Fibroblast of skin of left biceps (primary cell): ENCODE results near the gene PRSS27.
"Not testable (repeated sequence)": the region's sequence is repeated elsewhere in the genome, so short reads cannot be mapped to it uniquely, and the experiment has no call there.

Experiments used
- DNase-seq, 2 experiments: peaks; one replicate each; pipeline ENCODE4 v3.0.0-alpha.2; 2013; ENCODE audit warnings: low read depth in 2 of 2

PRSS27 gene

DNA sequence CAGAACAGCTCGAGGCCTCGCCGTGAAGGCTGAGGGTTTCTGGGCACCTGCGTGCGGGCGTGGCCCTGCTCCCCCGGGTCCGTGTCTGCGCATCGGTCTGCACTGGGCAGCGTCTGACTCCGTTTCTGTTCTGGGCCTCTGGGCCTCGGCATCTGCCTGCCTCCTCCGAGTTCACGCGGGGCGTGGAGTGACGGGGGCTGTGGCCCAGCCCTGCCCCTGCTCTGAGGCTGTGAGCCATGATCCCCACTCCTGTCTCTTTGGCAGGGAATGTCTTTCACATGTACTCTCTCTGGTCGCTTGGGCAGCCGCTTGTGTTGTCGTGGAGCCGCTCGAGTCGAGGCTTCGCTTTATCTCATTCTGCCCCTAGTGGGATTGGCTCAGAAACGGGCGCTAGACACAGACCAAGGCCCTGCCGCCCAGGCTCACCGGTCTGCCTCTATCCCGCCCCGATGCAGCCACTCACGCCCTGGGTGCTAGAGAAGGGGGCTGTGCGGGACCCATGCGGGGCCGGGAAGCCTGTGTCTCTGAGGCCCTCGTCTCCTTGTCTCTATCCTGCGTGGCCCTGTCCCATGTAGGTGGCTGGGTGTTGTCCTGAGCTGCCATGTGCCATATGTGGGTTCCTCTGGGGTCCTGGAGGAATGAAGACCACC, 23.3 kb downstream of the PRSS27 start:
- DNase-seq = not testable (repeated sequence)

DNA sequence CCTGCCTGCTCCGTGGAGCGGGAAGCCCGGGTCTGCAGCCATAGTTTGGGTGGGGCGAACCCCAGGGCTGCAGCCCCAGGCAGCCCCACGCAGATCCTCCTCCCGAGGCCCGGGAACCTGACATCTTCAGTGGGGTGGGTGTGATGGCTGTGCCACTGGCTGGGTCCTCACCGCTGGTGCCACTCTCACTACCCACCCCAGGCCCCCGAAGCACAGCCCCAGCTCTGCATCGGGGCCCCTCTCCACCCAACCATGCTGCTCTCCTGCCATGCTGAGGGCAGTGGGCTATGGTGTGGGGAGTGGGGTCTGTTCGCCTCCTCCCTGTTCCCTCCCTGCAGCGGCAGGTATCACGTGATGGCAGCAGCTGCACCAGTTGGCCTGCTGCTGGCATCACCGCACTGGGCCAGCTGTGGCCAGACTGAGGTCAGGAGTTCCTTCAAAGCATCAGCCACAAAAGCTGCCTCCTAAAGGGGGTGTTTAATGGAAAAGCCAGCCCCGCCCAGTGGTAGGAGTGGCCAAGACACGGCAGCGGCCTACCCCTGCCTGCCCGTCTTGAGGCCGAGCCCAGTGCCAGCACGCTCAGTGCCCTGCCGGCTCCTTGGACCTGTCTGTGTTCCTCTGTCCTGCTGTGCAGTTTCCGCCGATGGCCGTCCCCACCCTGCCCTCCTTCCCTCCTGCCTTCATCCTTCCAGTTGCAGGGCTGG, 26.9 kb downstream of the PRSS27 start:
- no peak for DNase-seq

DNA sequence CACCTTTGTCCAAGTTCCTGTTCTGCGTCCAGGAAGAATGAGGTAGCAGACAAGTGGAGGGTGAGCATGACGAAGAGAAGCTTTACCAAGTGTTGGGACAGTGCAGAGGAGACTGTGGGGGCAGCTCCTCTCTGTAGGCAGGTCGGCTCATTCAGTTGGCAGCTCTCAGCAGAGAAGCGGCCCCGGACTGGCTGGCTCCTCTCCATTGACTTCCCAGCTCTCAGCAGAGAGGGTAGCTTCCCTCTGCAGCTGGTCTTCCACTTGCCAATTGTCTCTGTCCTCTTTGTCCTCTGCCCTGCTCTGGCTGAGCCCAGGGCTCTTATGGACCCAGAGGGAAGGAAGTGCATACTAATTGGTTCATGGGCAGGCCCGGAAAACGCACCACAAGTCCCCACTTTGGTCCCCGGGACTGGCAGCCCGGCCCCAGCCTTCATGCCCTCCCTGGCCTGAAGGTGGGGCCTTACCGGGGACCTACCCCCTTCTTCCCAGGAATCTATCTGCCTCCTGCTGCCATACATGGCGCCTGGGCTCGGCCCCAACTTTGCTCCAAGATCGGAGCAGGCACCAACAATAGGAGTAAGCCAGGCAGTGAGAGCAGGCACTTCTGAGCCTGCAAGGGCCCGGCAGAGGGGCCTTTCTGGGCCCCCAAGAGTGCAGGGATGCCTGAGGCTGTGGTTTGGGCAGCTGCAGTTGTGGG, 27.6 kb downstream of the PRSS27 start:
- no peak for DNase-seq

DNA sequence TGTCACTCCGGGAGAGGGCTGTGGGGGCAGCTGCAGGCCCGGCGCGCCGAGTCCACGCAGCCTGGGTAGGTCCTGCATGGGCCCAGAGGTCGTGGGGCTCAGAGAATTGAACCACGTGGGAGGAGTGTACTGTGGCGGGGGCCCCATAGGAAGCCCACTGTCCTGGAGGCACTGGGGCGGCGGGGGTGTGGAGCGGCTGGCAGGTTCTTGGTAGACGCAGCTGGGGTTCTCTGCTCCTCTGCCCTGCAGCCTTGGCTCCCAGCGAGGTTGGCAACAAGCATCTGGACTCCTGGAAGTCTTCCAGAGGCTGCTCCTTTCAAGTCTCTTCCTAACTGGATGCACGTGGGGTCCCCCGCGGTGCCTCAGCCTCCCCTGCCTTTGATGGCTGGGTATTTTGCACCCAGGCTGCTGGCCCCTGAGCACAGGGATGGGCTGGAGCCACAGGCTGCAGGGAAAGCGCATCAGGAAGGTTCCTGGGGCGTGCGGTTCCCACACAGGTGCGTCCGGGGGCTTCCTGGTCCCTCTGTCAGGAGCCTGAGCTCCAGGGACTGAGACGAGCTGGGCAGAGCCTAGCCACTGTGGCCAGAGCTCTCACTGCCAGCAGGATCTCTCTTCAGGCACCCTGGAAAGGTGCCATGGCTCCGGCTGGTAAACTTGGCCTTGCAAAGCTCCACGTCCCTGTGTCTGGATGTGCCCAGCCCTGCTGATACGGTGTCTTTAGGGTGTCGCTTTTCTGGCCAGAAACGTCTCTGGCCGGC, 28.4 kb downstream of the PRSS27 start:
- no peak for DNase-seq

DNA sequence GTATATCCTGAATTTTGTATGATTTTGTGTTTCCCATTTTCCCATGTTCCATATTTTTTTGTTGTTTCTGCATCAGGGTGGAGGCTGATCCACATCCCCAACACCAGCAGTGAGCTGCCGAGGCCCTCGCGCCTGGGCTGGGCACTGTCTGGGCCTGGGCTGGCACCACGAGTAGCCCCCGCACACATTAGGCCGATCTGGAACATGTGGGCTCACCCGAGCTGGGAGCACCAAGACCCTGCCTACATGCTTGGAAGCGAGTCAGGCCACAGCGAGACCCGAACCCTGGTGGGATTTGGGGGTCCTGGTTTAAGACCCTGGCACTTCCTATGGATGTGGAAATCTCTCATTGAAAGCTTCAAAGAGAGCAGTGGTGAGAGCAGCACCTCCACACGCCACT, 29.2 kb downstream of the PRSS27 start:
- DNase-seq = no peak

DNA sequence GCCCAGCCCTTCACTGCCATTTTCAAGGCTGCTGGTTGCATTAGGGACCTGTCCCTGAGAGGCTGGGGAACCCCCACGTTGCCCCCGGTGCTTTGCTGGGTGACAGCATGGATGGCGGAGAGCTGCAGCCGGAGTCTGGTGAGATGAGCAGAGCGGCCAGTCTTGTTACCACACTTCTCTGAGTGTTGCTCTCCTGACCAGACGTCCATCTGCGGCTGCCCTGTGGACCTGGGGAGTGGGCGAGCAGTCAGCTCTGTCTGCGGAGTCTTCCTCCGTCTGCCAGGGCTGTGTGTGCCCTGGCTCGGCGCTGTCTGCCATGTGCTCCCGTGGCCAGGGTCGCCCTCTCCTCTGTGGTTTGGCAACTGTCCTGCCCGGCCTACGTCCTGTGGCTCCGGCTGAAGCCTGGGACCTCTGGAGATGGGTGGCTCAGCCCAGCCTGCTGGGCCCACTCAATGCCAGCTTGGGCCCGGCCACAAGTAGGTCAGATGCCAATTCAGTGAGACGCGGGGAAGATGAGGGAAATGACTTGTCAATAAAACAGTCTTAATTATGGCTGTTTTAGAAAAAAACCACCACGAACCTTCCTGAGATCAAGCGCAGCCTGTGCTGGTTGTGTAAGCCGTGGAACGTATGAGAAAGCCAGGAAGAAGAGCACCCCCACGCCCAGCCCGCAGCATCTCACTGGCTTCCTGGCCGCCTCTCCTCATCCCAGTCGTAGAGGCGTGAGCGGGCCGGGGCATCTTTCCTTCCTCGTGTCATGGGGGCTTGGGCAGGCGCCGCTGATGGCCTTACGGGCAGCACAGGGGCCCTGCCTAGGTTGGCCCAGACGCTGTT, 29.8 kb downstream of the PRSS27 start:
- DNase-seq = no peak

DNA sequence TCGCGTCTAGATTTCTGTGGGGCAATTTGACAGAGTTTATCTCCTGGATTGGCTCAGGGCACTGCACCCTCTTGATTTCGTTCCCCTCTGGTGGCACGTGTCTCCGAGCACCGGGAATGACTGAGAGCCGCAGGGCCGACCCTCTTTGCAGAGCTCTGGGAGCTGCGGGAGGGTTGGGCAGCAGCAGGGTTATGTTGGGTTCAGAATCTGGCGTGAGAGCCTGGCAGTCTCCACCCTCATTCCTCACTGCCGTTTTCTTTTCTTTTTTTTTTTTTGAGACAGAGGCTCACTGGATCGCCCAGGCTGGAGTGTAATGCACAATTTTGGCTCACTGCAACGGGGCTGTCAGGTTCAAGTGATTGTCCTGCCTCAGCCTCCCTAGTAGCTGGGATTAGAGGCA, 30.6 kb downstream of the PRSS27 start:
- not testable (repeated sequence) for DNase-seq

DNA sequence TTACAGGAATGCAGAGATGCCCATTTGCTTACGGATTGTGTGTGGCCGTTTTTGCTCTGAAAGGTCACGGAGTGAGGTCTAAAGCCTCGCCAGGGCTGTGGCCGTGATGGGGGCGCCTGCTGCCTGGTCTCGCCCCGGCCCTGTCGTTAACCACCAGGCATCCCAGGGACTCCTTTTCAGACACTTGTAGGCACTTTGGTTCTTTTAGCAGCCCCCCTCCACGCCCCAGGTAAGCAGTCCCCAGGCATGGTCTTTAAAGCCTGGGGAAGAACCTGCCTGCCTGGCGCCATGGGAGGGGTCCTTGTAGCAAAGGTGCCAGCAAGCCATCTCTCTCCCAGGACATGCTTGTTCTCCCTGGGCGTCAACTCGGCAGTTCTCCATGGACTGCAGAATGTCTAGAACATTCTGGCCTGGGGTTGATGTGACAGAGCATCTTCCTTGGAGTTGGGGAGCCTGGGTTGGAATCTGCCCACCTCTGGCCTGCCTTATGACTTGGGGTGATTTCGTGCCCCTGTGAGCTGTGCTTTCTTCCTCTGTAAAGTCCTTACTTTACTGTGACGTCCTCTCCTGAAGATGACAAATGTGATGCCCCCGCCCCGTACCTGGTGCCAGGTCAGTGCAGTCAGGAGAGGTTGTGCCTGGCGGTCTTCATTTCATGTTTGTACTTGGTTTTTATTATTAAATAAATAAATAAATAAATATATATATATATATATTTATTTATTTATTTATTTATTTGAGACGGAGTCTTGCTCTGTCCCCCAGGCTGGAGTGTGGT, 32.3 kb downstream of the PRSS27 start:
- DNase-seq = no peak

DNA sequence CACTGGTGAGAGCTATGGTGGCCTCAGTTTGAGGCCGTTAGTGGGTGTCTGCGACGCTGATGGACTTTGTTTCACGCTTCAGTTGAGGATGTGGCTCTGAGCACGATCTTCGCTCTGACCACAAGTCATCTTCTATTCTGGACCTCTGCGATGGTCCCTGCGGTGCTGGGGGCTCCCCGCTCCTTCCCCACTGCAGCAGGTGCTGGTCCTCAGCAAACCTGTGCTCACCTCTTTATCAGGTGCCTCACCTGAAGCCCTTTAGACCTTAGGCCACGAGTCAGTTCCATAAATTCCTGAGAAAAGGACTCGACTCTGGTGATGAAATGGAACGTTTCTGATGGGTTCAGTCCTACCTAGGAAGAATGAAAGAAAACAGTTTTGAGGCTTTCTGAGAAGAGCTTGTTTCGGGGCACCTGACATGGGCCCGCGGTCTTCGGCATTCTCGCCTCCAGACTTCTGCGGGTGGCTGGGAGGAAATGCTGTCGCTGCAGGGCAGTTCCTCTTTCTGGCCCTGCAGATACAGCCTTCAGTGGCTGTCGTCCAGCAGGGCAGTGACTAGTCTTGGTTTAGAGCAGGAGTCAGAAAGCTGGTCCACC, 33.0 kb downstream of the PRSS27 start:
- no peak for DNase-seq

DNA sequence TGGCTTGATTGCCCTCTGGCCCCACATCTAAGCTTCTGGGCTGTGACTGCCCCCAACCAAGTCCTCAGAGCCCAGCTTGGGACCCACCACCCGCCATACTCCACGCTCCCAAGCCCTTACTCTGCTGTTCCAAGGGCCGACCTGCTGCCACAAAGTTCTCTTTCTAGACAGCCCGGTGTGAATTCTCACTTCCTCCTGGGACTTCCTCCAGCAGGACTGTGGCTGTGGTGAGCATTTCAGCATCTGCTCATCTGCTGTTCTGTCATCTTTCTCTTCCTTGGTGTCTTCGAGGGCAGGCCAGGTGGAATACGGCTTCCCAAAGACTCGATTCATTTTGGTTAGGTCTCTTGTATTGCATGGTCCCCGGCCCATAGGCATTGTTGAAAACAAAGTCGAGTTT, 33.9 kb downstream of the PRSS27 start:
- not testable (repeated sequence) for DNase-seq

DNA sequence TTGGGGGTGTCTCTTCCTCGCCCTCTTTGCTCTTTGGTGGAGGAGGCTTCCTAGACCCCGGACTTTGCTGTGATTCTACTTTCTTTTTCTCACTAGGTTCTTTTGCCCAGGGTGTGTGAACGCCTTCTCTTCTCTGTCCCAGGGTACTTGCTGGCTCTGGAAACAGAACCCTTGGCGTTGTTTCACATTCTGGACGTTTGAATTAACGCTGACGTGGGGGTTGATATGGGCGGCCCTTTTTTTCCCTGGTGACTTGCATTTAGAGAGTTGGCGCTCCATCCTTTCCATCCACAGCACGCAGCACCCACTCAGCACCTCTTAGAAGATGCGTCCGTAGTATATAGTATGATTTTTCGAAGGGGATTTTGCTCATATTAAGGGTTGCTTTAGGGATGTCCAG, 37.0 kb downstream of the PRSS27 start:
- not testable (repeated sequence) for DNase-seq

DNA sequence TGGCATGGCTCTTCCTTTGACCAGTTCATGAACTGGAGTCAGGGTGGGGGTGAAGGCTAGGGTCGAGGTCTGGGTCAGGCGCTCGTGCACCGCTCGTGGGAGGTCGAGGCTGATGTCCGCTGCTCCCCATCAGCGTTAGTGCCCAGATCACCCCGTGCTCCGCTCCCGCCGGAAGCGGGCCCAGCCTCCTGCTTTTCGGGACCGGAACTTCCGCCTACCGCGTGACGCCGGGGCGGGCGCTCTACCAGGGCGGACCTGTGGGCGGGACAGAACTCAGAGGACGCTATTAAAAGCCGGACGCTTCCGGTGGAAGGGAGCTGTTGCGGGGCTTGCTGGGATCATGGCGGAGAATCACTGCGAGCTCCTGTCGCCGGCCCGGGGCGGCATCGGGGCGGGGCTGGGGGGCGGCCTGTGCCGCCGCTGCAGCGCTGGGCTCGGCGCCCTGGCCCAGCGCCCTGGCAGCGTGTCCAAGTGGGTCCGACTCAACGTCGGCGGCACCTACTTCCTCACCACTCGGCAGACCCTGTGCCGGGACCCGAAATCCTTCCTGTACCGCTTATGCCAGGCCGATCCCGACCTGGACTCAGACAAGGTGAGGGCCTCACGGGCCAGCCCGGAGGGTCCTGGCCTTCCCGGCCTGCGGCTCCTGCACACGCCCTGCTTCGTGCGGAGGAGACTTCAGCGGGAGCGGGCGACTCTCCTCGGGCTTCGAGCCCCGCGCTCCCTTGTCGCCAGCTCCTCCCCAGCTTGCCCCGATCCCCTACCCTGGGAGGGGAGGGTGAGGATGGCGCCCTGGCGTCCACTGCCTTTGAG, 37.6 kb downstream of the PRSS27 start, which contains the start of gene KCTD5:
Gene KCTD5, plus strand, starts transcription at position 315 of the 813 bp plus-strand sequence. Its CDS starts 26 bp downstream, at position 341.
- peak; percentile 85 for DNase-seq

DNA sequence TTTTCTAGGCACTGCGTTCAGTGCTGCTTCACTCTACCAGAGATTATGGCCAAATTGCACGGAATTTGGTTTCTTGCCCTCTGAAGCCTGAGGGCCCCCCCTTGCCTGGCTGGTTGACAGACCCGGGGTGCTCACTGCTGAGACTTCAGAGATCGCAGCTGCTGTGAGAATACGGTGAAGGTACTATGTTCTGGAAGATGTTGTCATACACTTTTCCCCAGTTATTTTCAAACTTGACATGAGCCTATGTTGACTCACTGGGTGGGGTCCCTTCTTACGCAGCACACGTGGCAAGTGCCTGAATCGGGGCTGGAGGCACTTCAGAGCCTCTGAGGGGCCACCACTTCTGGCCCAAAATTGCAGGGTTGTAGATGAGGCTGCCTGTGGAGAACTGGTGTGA, 39.7 kb downstream of the PRSS27 start:
- DNase-seq = not testable (repeated sequence)

DNA sequence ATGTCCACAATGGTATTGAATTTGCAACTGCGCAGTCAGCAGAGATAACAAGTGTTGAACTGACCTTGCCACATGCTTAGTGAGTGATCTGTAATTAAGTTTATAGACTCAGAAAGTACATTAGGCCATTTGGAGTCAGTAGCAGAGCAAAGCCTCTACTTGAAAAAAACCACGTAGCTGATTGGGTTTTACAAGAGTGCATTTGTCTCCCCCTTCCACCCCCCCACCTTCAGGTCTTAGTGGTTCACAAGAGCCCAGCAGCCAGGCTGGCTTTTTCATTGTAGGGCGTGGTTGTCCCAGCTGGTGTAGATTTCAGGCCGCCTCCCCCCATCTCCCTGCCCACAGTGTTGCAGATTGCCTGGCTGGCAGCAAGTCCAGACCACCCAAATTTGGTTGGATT, 40.1 kb downstream of the PRSS27 start:
- not testable (repeated sequence) for DNase-seq

DNA sequence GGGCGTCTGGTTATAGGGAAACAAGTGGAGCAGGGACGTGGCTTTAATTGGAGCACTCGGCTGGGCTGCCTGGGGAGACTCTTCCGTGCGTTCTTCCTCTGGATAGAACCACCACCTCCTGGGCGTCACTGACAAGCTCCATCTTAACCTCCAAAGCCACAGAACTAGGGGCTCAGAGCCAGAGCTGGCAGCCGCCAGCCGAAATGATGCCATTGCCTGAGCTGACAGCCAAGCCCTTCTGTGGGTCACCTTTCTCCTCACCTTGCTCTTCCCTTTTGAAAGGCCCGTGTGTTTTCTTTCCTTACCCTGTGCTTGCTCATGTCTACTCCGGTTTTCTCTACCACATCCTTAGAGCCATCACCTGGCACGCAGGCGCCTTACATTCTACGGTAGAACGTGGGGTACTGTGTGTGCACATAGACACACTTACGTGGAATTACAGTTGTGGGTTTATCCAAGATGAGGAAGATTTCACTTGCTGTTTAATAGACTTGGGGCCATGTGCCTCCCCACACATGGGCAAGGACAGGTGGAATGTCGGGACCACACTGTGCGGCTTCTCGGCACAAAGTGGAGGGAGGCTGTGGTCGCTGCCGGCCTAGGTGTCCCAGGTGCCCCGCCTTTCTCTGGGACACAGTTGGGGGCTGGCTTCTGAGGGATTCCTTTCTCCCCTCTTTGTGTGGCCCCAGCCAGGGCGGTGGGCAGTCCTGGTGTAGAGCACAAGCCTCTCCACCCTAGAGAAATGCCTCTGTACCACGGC, 41.6 kb downstream of the PRSS27 start:
- DNase-seq = not testable (repeated sequence)

DNA sequence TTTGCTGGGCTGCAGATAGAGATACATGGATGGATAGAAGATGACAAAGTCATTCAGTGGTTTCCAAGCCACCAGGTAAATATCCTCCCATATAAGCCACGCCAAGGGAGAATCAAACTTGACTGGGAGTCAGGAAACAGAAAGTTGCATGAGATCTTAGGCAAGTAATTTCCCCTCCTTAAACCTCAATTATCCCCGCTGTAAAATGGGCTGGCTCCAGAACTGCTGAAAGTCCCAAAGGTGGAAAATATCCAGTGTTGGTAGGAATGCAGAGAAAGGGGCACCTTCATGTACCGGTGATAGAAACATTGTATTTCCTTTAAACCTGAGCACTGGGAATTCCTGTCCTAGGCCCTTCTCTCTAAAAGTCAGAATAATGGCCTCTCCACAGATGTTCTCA, 43.1 kb downstream of the PRSS27 start:
- DNase-seq = not testable (repeated sequence)

DNA sequence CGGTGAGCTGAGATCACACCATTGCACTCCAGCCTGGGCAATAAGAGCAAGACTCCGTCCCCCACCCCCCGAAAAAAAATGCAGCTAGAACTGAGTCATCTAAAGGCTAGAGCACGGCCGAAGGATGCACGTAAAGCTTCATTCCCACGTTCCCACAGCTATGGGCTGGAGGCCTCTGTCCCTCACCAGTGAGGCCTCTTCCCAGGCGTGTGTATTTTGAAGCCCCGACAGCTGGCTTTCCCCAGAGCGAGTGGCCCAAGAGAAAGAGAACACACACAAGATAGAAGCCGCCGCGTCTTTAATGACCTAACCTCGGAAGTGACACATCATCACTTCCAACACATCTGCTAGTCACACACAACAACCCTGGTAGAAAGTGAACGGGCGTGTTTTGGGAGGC, 44.3 kb downstream of the PRSS27 start:
- DNase-seq = no peak

DNA sequence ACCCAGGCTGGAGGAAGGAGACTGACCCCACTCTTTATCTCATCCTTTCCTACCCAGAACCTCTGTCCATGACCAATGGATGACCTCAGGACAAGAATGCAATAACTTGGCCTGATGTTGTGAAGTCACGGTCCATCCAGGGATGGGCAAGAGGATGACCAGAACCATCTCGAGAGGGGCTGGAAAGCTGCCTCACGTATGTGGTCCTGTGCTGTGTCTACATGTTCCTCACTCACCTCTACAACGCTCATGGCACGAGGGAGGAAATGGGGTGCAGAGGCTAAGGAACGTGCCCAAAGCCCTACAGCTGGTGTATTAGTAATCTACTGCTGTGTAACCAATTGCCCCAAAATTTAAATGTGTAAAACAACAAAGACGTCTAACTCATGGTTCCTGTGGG, 45.0 kb downstream of the PRSS27 start:
- no peak for DNase-seq
